Activated CD4-positive, alpha-beta T cell treated with anti-CD3 and anti-CD28 coated beads, Interleukin-2, amount 10 ng/mL, durations not matched to agents 24 days and 14 days (primary cell): ENCODE measurements around the gene VAV2. TPM values are rescaled to one million over a fixed set of nuclear protein-coding genes. Genes with fewer than 3 reads are reported as not detected.

Experiments
- DNase-seq: peaks from one replicate; pipeline ENCODE4 v3.0.0; 2022
- H3K27ac Mint-ChIP-seq: one replicate; pipeline ENCODE4 v1.8.0; 2022; ENCODE audit warnings: mild to moderate bottlenecking, mixed read lengths
- H3K27me3 Mint-ChIP-seq: one replicate; pipeline ENCODE4 v1.8.0; 2022; ENCODE audit warnings: mixed read lengths
- H3K36me3 Mint-ChIP-seq: one replicate; pipeline ENCODE4 v1.8.0; 2022; ENCODE audit warnings: low read depth, mild to moderate bottlenecking, mixed read lengths
- H3K4me1 Mint-ChIP-seq: one replicate; pipeline ENCODE4 v1.8.0; 2021; ENCODE audit warnings: mixed read lengths
- H3K4me3 Mint-ChIP-seq: one replicate; pipeline ENCODE4 v1.8.0; 2022; ENCODE audit warnings: mild to moderate bottlenecking, moderate library complexity, mixed read lengths
- H3K9me3 Mint-ChIP-seq: one replicate; pipeline ENCODE4 v1.8.0; 2021; ENCODE audit warnings: mixed read lengths
- intact Hi-C: fragments of 100-400 bp; cut with micrococcal nuclease; formaldehyde crosslinking; loops from one replicate; pipeline ENCODE4 v1.15.1; 2023
- total RNA-seq: library from RNA; stranded (reverse); gene quantifications from 2 replicates; pipeline ENCODE4 v1.2.3, GENCODE V29; 2022

Gene VAV2
- total RNA-seq, 1 donor from 2014 or later = 9.0 TPM

- H3K4me1 Mint-ChIP-seq = no peaks in the 10 kb centered on the region
- no peaks in the 10 kb centered on the region for H3K9me3 Mint-ChIP-seq
- intact Hi-C loops = no loop called here
Observed at GRCh38 chr9:133918111-133918813, 73.9 kb downstream of the VAV2 start.

GRCh38 chr9:133917375-133917774 is 74.7 kb downstream of the VAV2 start:
- H3K27me3 Mint-ChIP-seq = no peaks in the 10 kb centered on the region
- DNase-seq = no peak
- no peaks in the 10 kb centered on the region for H3K4me1 Mint-ChIP-seq
- H3K4me3 Mint-ChIP-seq = no peak overlapping the region
- intact Hi-C loops = no loop called here
- no peaks in the 10 kb centered on the region for H3K36me3 Mint-ChIP-seq
- no peak overlapping the region for H3K27ac Mint-ChIP-seq
- H3K9me3 Mint-ChIP-seq = no peaks in the 10 kb centered on the region

More at GRCh38 chr9:133918111-133918813, 73.9 kb downstream of the VAV2 start:
- no peaks in the 10 kb centered on the region for H3K36me3 Mint-ChIP-seq
- no peak for DNase-seq
- H3K4me3 Mint-ChIP-seq = no peak overlapping the region
- no peak overlapping the region for H3K27ac Mint-ChIP-seq
- no peaks in the 10 kb centered on the region for H3K27me3 Mint-ChIP-seq

- no peak overlapping the region for H3K4me3 Mint-ChIP-seq
- H3K36me3 Mint-ChIP-seq = no peaks in the 10 kb centered on the region
- no peaks in the 10 kb centered on the region for H3K4me1 Mint-ChIP-seq
- intact Hi-C loops = no loop called here
- DNase-seq = no peak
- no peak overlapping the region for H3K27ac Mint-ChIP-seq
- H3K27me3 Mint-ChIP-seq = no peaks in the 10 kb centered on the region
- H3K9me3 Mint-ChIP-seq = no peaks in the 10 kb centered on the region
Observed at GRCh38 chr9:133916159-133916541, 76.0 kb downstream of the VAV2 start.

GRCh38 chr9:133915534-133916158 is 76.5 kb downstream of the VAV2 start:
- intact Hi-C loops = no loop called here
- Mint-ChIP-seq H3K27ac (no peak overlapping the region), H3K4me3 (no peak overlapping the region), H3K36me3 (no peaks in the 10 kb centered on the region), H3K9me3 (no peaks in the 10 kb centered on the region), H3K4me1 (no peaks in the 10 kb centered on the region), H3K27me3 (no peaks in the 10 kb centered on the region)
- DNase-seq = no peak

- intact Hi-C loops = no loop called here
- H3K27ac Mint-ChIP-seq = no peak overlapping the region
Observed at GRCh38 chr9:133914442-133915342, 77.4 kb downstream of the VAV2 start.

GRCh38 chr9:133913571-133914369 is 78.4 kb downstream of the VAV2 start:
- Mint-ChIP-seq H3K36me3 (no peaks in the 10 kb centered on the region), H3K4me3 (no peak overlapping the region), H3K4me1 (no peaks in the 10 kb centered on the region)

More at GRCh38 chr9:133914442-133915342, 77.4 kb downstream of the VAV2 start:
- H3K36me3 Mint-ChIP-seq = no peaks in the 10 kb centered on the region
- H3K27me3 Mint-ChIP-seq = no peaks in the 10 kb centered on the region
- no peak overlapping the region for H3K4me3 Mint-ChIP-seq
- no peaks in the 10 kb centered on the region for H3K4me1 Mint-ChIP-seq
- H3K9me3 Mint-ChIP-seq = no peaks in the 10 kb centered on the region
- no peak for DNase-seq

DNA sequence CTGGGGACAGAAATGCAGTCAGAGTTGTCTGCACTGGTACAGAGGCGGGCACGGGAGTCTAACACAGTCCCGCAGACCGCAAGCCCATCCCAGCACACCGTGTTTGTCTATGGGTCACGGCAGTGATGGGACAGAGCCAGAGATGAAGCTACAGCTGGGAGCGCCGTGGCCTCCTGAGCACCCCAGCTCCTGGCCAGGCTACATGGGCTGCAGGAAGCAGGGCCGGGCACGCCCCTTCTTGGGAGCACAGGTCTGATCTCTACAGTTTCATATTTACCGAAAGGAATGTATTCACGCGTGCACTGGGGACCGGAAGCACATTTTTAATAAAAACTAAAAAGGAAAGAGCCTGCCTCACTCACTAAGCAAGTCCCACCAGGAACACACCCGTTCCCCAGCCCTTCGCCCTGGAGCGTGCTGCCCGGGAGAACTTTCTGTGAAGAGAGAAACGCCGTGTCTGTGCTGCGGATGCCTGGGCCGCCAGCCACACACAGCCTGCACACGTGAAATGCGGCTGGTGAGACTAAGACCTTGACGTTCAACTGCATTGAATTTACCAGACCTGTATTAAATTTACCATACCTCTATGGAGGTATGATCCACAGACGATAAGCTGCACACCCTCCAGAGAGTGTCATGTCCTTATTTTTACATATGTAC is 81.1 kb downstream of the VAV2 start:
- no peaks in the 10 kb centered on the region for H3K4me1 Mint-ChIP-seq
- intact Hi-C loops = no loop called here
- no peaks in the 10 kb centered on the region for H3K36me3 Mint-ChIP-seq
- no peaks in the 10 kb centered on the region for H3K9me3 Mint-ChIP-seq
- no peak overlapping the region for H3K4me3 Mint-ChIP-seq
- H3K27me3 Mint-ChIP-seq = no peaks in the 10 kb centered on the region
- no peak for DNase-seq
- no peak overlapping the region for H3K27ac Mint-ChIP-seq

More at GRCh38 chr9:133913571-133914369, 78.4 kb downstream of the VAV2 start:
- intact Hi-C loops = no loop called here
- no peak for DNase-seq
- no peaks in the 10 kb centered on the region for H3K27me3 Mint-ChIP-seq
- no peaks in the 10 kb centered on the region for H3K9me3 Mint-ChIP-seq
- H3K27ac Mint-ChIP-seq = no peak overlapping the region

- Mint-ChIP-seq H3K9me3 (no peaks in the 10 kb centered on the region), H3K4me1 (no peaks in the 10 kb centered on the region), H3K27me3 (no peaks in the 10 kb centered on the region), H3K27ac (no peak overlapping the region), H3K4me3 (no peak overlapping the region), H3K36me3 (no peaks in the 10 kb centered on the region)
- DNase-seq = no peak
- intact Hi-C loops = no loop called here
Observed at GRCh38 chr9:133906932-133907910, 84.9 kb downstream of the VAV2 start.

DNA sequence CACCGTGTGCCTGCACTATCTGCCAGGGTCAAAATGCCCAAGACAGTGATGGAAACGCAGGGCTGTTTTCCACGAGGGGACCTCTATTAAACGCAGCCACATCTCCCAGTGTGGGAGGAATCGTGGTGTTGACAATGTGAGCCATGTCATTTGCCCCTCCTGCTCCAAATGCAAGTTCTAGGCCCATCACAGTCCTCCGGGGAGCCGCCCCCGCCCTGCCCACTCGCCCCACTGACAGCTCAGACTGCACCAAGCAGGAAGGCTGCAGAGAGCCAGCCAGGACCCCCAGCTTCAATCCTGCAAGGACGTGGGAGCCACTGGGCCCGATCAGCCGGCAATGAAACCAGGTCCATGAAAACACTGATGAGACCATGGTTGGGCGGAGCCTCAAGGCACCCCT is 85.9 kb downstream of the VAV2 start:
- no peak for DNase-seq
- no peaks in the 10 kb centered on the region for H3K27me3 Mint-ChIP-seq
- H3K9me3 Mint-ChIP-seq = no peaks in the 10 kb centered on the region
- no peak overlapping the region for H3K27ac Mint-ChIP-seq
- no peaks in the 10 kb centered on the region for H3K36me3 Mint-ChIP-seq
- H3K4me3 Mint-ChIP-seq = no peak overlapping the region
- no peaks in the 10 kb centered on the region for H3K4me1 Mint-ChIP-seq
- intact Hi-C loops = no loop called here

- Mint-ChIP-seq H3K27me3 (no peaks in the 10 kb centered on the region), H3K36me3 (no peaks in the 10 kb centered on the region), H3K4me3 (no peak overlapping the region), H3K27ac (no peak overlapping the region), H3K9me3 (no peaks in the 10 kb centered on the region), H3K4me1 (no peaks in the 10 kb centered on the region)
- intact Hi-C loops = no loop called here
- DNase-seq = no peak
Observed at GRCh38 chr9:133905493-133905892, 86.6 kb downstream of the VAV2 start.

- no peak for DNase-seq
- H3K4me3 Mint-ChIP-seq = no peak overlapping the region
- intact Hi-C loops = no loop called here
- H3K4me1 Mint-ChIP-seq = no peaks in the 10 kb centered on the region
- H3K9me3 Mint-ChIP-seq = no peaks in the 10 kb centered on the region
- no peak overlapping the region for H3K27ac Mint-ChIP-seq
- H3K27me3 Mint-ChIP-seq = no peaks in the 10 kb centered on the region
- H3K36me3 Mint-ChIP-seq = no peaks in the 10 kb centered on the region
Observed at GRCh38 chr9:133904346-133905090, 87.6 kb downstream of the VAV2 start.
